HEK293T (cell line): ENCODE measurements around the gene MYO16.

Source experiments
- FOXA1 ChIP-seq: fragments of 450-650 bp; IDR thresholded peaks from 2 replicates; pipeline ENCODE4 v1.6.1; 2016; ENCODE audit warnings: mild to moderate bottlenecking
- FOXK2 ChIP-seq: fragments of 450-650 bp; IDR thresholded peaks from 2 replicates; pipeline ENCODE4 v1.6.1; 2016; ENCODE audit warnings: mild to moderate bottlenecking
- FOXM1 ChIP-seq: fragments of 450-650 bp; IDR thresholded peaks from 2 replicates; pipeline ENCODE4 v1.6.1; 2017; ENCODE audit warnings: mild to moderate bottlenecking, borderline replicate concordance
- HDGF ChIP-seq: fragments of 450-650 bp; IDR thresholded peaks from 2 replicates; pipeline ENCODE4 v1.6.1; 2017; ENCODE audit warnings: antibody characterized with exemption, borderline replicate concordance
- LEF1 ChIP-seq: fragments of 450-650 bp; IDR thresholded peaks from 2 replicates; pipeline ENCODE4 v1.6.1; 2017; ENCODE audit warnings: mild to moderate bottlenecking, borderline replicate concordance
- NFRKB ChIP-seq: fragments of 450-650 bp; IDR thresholded peaks from 2 replicates; pipeline ENCODE4 v1.6.1; 2016; ENCODE audit warnings: mild to moderate bottlenecking, moderate library complexity
- PKNOX1 ChIP-seq: fragments of 450-650 bp; IDR thresholded peaks from 2 replicates; pipeline ENCODE4 v1.6.1; 2016
- SP1 ChIP-seq: fragments of 450-650 bp; IDR thresholded peaks from 2 replicates; pipeline ENCODE4 v1.6.1; 2017
- TARDBP ChIP-seq: fragments of 450-650 bp; IDR thresholded peaks from 2 replicates; pipeline ENCODE4 v1.6.1; 2016

DNA sequence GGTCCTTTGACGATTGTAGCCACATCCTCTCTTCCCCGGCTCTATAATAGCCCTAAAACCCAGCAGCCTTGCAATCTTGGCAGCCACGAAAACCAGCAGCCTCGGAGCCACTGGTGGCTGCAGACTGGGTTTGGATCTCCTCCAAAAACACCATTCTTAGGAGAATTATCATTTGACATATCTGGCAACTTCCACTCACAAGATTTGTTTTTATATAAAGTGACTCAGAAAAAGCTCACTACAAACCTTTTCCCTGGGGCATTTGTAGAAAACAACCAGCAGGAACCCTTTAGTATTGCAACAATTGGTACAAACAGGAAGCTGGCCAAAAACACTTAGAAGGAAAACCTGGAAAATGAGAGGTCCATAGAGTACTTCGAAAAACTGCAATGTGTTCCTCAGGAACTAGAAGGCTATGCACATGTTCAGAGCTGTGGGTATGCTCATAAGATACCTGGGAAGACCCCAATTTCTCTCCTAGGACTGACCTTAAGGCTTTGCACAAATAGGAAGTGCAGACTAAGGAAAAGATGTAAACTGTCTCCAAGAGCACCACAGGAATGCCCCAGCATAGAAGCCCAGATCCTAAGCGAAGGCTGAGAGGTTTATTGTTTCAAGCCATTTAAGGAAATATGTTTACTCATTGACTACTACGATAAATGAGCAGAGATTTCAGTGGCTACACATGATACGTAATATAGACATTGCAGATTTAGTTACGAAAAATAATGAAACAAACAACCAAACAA, 71.2 kb downstream of the MYO16 start:
- TF ChIP-seq FOXK2 (no peak), PKNOX1 (no peak), FOXM1 (no peak), SP1 (no peak), FOXA1 (no peak), HDGF (no peak), NFRKB (no peak), LEF1 (no peak), TARDBP (no peak)
